ENCODE measurements around the gene SLC27A3.

The SLC27A3 gene

GRCh38 chr1:153798468-153798780 lies 23.2 kb downstream of the SLC27A3 start:
- TF ChIP-seq TCF12 (IDR thresholded peaks at IDR 0.05; ENCODE audit: low read depth) (no peak), CREB1 (IDR thresholded peaks at IDR 0.05; ENCODE audit: low read depth) (no peak), NFIC (IDR thresholded peaks at IDR 0.05) (no peak), ZBTB7A (IDR thresholded peaks at IDR 0.05; ENCODE audit: low read depth) (no peak), TEAD4 (IDR thresholded peaks at IDR 0.05) (no peak), CEBPB (IDR thresholded peaks at IDR 0.05) (no peak), EP300 (IDR thresholded peaks at IDR 0.05; ENCODE audit: borderline replicate concordance) (no peak), YY1 (IDR thresholded peaks at IDR 0.05; ENCODE audit: low read depth) (no peak), FOXM1 (IDR thresholded peaks at IDR 0.05; ENCODE audit: borderline replicate concordance, low read depth) (no peak), TAF1 (IDR thresholded peaks at IDR 0.05; ENCODE audit: low read depth) (no peak), RAD21 (IDR thresholded peaks at IDR 0.05; ENCODE audit: low read depth) (no peak), EGR1 (IDR thresholded peaks at IDR 0.05) (no peak), MAX (IDR thresholded peaks at IDR 0.05) (no peak)
- TF ChIP-seq, protein P1, sequence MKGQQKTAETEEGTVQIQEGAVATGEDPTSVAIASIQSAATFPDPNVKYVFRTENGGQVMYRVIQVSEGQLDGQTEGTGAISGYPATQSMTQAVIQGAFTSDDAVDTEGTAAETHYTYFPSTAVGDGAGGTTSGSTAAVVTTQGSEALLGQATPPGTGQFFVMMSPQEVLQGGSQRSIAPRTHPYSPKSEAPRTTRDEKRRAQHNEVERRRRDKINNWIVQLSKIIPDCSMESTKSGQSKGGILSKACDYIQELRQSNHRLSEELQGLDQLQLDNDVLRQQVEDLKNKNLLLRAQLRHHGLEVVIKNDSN (IDR thresholded peaks at IDR 0.05), result no peak
- TF ChIP-seq, protein P2, sequence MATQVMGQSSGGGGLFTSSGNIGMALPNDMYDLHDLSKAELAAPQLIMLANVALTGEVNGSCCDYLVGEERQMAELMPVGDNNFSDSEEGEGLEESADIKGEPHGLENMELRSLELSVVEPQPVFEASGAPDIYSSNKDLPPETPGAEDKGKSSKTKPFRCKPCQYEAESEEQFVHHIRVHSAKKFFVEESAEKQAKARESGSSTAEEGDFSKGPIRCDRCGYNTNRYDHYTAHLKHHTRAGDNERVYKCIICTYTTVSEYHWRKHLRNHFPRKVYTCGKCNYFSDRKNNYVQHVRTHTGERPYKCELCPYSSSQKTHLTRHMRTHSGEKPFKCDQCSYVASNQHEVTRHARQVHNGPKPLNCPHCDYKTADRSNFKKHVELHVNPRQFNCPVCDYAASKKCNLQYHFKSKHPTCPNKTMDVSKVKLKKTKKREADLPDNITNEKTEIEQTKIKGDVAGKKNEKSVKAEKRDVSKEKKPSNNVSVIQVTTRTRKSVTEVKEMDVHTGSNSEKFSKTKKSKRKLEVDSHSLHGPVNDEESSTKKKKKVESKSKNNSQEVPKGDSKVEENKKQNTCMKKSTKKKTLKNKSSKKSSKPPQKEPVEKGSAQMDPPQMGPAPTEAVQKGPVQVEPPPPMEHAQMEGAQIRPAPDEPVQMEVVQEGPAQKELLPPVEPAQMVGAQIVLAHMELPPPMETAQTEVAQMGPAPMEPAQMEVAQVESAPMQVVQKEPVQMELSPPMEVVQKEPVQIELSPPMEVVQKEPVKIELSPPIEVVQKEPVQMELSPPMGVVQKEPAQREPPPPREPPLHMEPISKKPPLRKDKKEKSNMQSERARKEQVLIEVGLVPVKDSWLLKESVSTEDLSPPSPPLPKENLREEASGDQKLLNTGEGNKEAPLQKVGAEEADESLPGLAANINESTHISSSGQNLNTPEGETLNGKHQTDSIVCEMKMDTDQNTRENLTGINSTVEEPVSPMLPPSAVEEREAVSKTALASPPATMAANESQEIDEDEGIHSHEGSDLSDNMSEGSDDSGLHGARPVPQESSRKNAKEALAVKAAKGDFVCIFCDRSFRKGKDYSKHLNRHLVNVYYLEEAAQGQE (IDR thresholded peaks at IDR 0.05; ENCODE audit: low read depth), result no peak

DNA sequence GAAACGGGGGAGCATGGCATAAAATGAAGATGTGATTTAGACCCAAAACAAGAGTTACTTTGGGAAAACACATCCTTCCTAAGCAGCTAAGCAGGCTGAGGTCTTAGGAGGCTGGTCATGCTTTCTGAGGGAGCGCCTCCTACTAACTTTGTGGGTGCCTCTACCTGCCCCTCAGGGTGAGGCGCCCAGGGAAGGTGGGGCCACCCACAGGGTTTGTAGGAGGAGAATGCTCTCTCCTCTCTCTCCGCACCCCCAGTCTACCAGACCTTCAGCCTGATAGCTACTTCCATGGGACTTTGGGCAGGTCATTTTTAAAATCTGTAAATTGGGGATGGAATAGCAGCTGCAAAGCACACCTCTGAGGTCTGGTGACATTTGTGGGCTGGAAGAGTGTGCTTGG lies 23.8 kb downstream of the SLC27A3 start:
- TF ChIP-seq TAF1 (IDR thresholded peaks at IDR 0.05; ENCODE audit: low read depth) (no peak), CEBPB (IDR thresholded peaks at IDR 0.05) (no peak), NFIC (IDR thresholded peaks at IDR 0.05) (no peak), EP300 (IDR thresholded peaks at IDR 0.05; ENCODE audit: borderline replicate concordance) (no peak), EGR1 (IDR thresholded peaks at IDR 0.05) (no peak), TCF12 (IDR thresholded peaks at IDR 0.05; ENCODE audit: low read depth) (no peak), FOXM1 (IDR thresholded peaks at IDR 0.05; ENCODE audit: borderline replicate concordance, low read depth) (no peak), TEAD4 (IDR thresholded peaks at IDR 0.05) (no peak), MAX (IDR thresholded peaks at IDR 0.05) (no peak), CREB1 (IDR thresholded peaks at IDR 0.05; ENCODE audit: low read depth) (no peak), ZBTB7A (IDR thresholded peaks at IDR 0.05; ENCODE audit: low read depth) (no peak), YY1 (IDR thresholded peaks at IDR 0.05; ENCODE audit: low read depth) (no peak), RAD21 (IDR thresholded peaks at IDR 0.05; ENCODE audit: low read depth) (no peak)
- TF ChIP-seq, protein P2 (IDR thresholded peaks at IDR 0.05; ENCODE audit: low read depth), result no peak
- TF ChIP-seq, protein P1 (IDR thresholded peaks at IDR 0.05), result no peak

- TF ChIP-seq TEAD4 (IDR thresholded peaks at IDR 0.05), result no peak
- no peak for TF ChIP-seq CREB1 (IDR thresholded peaks at IDR 0.05; ENCODE audit: low read depth)
- TF ChIP-seq YY1 (IDR thresholded peaks at IDR 0.05; ENCODE audit: low read depth), result no peak
- no peak for TF ChIP-seq NFIC (IDR thresholded peaks at IDR 0.05)
- no peak for TF ChIP-seq CEBPB (IDR thresholded peaks at IDR 0.05)
- TF ChIP-seq RAD21 (IDR thresholded peaks at IDR 0.05; ENCODE audit: low read depth), result no peak
- TF ChIP-seq ZBTB7A (IDR thresholded peaks at IDR 0.05; ENCODE audit: low read depth), result no peak
- no peak for TF ChIP-seq TAF1 (IDR thresholded peaks at IDR 0.05; ENCODE audit: low read depth)
- no peak for TF ChIP-seq FOXM1 (IDR thresholded peaks at IDR 0.05; ENCODE audit: borderline replicate concordance, low read depth)
- no peak for TF ChIP-seq MAX (IDR thresholded peaks at IDR 0.05)
- TF ChIP-seq, protein P2 (IDR thresholded peaks at IDR 0.05; ENCODE audit: low read depth), result no peak
- TF ChIP-seq TCF12 (IDR thresholded peaks at IDR 0.05; ENCODE audit: low read depth), result no peak
- TF ChIP-seq EP300 (IDR thresholded peaks at IDR 0.05; ENCODE audit: borderline replicate concordance), result no peak
Observed at GRCh38 chr1:153799566-153800465, 24.6 kb downstream of the SLC27A3 start.

All from Ishikawa (cell line).